SW480 (cell line): ENCODE results near the gene LBP.
"Not testable (repeated sequence)": the region's sequence is repeated elsewhere in the genome, so short reads cannot be mapped to it uniquely, and the experiment has no call there.

Experiments used
- DNase-seq: peaks from one replicate; pipeline ENCODE4 v3.0.0-alpha.2; 2016; ENCODE audit warnings: low spot score

The LBP gene

DNA sequence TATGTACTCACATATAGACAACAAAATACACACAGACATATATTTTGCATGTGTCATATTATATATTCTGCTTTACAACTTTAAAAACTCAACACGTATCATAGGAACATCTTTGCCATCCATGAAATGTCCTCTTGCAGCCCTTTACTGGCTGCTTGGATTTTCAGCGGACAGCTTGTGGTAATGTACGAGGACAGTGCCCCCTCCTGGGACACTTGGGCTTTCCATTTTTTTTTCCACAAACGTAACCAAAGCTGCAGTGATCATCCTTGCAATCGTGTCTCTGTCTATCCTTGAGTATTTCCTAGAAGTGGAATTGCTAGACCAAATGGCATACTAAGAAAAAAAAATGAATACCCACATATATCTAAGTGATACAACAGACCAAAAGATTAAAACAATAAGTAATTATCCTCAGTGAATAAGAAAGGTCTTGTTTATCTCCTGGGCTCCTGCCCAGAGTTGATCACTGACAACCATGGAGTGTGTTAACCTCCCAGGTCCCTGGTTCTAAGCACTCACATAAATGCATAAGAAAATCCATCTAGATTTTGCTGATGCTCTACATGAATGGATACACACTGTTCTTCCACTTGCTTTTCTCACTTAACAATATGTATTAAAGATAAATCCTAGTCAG is 24.2 kb upstream of the LBP start:
- DNase-seq: peak; percentile 76

DNA sequence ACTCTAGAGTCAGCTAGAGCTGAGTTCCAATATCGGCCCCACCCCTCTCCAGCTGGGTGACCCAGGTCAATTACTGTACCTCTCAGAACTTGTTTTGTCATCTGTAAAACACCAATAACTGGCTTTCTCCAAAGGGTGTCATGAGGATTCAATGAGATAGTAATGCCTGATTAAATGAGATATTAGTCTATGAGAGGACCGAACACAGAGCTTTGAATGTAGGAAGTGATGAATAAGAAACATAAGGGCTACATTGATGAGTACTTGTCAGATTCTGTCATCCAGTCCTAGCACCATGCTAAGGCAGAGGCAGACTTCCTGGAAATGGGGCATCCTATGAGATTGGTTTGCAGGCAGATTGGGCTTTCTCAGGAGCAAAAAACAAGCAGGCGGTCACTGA is 22.1 kb upstream of the LBP start:
- no peak for DNase-seq

DNA sequence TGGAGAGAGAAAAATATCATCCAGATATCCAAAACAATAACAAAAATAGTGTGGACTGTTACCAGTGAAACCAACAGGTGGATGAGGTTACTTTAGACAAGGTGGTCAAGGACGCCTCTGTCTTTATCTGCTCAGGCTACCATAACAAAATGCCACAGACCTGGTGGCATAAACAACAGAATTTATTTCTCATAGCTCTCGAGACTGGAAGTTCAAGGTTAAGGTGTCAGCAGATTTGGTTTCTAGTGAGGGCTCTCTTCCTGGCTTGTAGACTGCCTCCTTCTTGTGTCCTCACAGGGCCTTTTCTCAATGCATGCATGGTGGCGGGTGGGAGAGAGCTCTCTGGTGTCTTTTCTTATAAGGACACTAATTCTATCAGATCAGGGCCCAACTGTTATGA is 21.1 kb upstream of the LBP start:
- DNase-seq: no peak

DNA sequence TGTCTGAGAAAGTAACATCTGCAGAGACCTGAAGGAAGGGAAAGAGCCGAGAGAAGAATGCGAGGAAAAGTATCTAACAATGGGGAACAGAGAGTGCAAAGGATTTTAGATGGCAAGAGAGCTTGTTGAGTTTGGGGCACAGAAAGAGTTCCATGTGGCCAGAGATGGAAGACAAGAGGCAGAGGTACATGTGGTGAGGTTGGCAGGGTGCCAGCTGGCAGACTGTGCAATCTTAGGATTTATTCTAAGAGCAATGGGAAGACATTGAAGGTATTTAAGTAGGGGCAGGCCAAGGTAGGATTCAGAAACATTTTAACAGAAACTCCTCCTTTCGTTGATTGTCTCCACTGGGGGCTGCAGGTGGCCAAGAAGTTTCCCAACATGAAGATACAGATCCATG is 20.4 kb upstream of the LBP start:
- DNase-seq: no peak

DNA sequence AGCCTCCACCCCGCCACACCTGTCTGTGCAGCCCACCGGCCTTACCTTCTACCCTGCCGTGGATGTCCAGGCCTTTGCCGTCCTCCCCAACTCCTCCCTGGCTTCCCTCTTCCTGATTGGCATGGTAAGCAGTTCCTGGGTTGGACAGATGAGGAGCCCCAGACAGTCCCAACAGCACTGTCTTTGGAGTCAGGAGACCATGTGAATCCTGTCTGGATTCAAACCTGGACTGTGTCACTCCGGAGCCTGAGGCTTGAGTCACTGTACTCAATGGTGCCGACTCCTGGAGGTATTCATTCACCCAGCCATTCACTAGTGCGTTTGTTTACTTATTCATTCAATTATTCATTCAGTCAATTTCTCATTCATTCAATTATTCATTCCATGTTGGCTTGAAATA is 20.0 kb upstream of the LBP start:
- no peak for DNase-seq

DNA sequence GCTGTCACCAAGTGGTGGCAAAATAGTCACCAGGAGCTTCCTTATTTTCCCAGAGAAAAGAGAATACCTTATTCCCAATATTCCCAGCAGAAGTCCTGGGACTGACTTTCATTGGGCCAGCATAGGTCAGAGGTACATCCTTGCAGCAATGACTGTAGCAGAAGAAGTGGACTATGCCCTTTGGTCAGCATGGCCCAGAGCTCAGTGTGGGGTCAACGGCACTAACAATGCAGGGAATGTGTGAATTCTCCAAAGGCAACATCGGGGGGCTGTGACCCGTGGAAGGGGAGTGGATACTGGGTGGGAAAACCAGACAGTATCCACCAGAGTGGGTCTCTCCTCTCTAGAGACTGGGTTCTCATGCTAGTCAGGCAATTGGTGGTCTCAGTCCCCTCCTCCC is 15.6 kb upstream of the LBP start:
- no peak for DNase-seq

DNA sequence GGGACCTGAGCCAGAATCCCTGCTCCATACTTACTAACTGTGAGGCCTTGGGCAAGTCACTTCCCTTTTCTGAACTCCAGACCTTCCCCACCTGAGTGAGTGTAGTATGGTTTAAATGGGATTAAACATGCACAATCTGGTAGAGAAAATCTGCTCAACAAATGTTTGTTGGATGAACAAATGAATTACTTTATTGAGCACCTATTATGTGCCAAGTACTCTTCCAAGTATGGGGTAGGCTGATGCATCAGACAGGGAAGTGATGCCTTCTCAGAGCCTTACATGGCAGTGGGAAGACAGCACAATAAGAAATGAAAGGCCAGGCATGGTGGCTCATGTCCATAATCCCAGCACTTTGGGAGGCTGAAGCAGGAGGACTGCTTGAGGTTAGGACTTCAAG is 15.0 kb upstream of the LBP start:
- no peak for DNase-seq

DNA sequence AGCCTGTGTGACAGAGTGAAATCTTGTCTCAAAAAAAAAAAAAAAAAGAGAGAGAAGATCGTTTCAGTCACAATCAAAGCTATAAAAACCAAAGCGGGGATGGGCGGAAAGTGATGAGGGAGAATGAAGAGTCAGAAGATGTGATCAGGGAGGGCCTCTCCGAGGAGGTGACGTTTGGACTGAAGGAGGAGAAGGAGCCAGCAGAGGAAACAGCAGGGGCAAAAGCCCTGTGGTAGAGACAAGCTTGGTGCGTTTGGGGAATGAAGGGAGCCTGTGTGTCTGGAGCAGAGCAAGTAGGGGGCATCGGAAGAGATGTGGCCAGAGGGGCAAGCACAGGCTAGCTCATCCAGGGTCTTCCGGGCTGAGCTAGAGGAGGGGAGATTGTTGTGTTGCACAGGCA is 14.5 kb upstream of the LBP start:
- DNase-seq: no peak

DNA sequence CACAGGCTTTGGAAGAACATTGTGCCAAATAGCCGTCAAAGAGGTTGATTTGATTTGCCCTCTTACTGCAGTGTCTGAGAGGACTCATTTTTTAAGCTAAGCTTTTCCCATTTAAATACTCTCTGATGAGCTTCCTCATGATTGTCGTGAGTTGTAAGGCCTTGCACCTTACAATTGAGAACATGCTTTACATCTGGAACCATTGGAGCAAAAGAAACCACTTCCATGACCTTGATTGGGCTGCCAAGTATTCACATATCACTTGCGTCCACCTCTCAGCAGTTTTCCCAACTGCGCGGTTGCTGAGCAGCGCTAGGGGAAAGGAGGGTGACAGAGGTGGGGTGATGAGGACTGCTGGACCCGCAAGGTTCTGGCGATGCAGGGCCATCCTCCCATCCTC is 12.3 kb upstream of the LBP start:
- DNase-seq: no peak

DNA sequence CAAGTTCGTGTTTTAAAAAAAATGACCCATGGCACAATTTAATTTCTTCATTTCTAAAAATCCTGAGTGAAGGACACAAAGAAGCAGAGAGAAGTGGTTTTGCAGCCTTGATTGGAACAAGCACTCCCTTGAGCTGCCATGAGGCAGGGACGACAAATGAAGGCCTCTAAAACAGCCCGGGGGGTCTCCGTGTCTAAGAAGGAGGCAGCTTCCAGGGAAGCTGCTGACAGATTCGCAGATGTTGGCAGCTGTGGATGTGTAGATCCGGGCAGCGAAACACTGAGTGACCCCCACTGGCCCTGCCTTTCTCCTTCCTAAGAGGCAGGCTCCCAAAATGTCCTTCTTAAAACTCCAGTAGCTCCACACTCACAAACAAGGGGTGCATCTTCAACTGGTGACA is 9.6 kb upstream of the LBP start:
- DNase-seq: no peak

DNA sequence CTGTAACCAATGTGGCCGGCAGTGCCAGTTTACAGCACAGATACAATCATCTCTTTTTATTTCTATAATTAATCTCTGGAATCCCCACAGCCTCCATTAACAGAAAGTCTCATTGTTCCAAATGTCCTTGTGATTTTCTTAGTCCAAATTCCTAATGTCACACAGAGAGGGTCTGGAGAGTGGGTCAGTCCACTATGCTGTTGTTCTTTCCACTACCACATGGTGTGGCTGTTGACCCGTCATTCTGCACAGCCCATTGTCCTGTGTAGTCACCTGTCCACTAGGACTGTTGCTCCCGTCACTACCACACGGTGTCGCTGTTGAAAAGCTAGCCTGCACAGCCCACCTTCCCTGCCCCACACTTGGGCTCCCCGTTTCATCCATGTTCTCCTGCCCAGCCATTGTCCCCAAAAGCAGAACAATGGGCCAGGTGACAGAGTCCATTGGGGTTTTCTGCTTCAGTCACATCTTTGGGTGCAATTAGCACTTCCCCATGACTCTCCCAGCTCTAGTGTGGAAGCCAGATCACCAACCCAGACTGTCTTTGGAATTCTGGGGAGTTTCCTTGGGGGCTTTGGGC is 8.6 kb upstream of the LBP start:
- peak; percentile 54 for DNase-seq

DNA sequence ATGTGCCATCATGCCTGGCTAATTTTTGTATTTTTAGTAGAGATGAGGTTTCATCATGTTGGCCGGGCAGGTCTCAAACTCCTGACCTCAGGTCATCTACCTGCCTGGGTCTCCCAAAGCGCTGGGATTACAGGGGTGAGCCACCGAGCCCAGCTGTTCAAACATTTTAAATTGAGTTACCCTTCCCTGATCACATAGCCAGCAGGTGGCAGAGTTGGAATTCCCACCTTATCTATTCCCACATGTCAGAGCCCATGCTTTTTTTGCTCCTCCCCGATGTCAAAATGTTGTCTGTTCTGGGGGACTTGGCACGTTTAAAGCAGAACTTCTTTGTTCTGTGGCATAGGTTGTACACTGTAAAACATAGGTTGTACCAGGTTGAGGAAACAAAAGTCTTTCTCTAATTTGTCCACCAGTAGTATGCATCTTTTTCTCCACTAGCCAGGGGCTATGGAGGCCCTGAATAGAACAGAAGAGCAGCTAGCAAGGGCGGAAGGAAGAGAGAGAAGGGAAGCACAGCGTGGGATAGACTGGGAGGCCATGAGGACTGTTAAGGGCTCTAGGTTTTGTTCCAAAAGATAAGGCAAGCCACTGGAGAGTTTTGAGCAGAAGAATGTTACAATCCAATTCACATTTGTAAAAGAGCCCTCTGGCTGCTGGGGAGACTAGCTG is 7.3 kb upstream of the LBP start:
- DNase-seq: peak; percentile 72

DNA sequence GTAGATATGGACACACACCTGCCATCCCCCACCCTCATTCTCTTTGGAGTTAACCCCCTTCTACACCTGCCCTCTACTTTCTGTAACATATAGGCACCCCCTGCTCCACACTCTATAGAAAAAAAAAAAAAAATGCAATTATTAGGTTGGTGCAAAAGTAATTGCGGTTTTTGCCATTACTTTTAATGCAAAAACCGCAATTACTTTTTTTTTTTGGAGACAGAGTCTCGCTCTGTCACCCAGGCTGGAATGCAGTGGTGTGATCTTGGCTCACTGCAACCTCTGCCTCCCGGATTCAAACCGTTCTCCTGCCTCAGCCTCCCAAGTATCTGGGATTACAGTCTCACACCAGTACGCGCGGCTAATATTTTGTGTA is 6.8 kb upstream of the LBP start:
- not testable (repeated sequence) for DNase-seq

DNA sequence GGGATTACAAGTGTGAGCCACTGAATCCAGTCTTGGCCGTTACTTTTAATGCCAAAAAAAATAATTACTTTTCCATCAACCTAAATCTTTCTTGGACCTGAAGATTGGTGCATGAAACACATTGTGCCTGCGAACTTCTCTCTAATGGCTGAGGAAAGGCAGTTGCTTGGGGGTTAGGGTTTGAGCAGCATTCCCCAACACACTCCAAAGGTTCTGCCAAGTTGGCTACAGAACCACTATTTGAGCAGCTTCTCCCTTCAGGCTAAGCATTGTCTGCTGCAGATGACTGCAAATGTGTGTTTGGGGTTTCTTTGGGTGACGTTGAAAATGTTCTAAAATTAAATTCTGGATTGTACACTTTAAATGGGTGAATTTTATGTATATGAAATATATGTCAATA is 6.3 kb upstream of the LBP start:
- no peak for DNase-seq

DNA sequence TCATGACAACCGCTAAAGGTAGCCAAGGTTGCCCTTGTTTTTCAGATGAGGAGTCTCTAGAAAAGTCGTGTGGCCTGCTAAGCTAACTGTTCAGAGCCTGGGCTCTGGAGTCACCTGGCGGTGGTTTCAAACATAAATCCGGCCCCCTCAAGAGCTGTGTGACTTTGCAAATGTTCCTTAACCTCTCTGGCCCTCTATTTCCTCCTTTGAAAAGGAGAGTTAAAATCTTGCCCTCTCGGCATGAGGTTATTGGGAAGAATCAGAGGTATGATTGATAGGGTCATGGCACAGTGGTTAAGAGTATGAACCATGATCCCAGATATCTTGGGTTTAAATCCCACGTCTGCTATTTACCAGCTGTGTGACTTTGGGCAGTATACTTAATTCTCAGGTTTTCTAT is 5.6 kb upstream of the LBP start:
- DNase-seq: no peak

DNA sequence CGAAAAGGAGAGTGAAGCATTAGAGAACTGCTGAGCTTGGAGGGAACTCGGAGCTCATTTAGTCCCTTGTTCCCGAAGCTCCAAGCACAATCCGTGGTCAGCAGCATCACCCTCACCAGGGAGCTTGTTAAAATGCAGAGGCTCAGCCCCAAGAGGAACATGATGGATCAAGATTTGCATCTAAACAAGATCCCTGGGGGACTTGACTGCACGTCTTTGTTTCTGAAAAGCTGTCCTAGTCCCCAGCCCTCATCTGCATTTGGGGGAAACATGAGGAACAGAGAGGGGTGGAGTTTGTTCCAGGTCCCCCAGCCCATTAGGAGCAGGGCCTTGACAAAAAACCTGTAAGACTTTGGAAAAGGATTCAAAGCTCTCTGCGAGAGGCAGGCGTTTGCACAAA is 4.1 kb upstream of the LBP start:
- DNase-seq: no peak

DNA sequence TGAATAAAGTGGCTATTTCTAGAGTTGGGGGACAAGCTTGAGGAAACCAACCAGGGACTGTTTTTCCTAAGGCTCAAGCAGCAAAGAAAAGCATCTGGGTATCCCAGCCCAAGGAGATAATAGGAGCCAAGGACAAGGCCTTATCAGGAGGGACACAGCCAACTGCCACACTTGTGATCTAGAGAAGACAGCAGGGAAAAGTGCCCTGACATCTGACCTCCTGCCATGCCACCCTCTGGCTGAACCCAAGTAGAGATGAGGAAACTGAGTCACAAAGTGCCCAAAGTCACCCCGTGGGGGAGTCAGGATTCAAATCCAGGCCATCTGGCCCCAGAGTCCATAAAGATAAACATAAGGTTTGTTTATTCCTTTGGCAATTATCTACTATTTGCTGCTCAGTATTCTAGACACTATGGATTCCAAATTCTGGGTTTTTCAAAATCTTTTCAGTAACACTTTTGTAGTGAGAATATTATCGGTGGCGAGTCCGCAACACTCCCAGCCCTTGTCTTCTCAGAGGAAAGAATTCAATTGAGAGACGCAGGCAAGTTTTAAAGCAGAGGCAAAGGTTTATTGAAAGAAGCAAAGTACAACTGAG is 3.5 kb upstream of the LBP start:
- no peak for DNase-seq

DNA sequence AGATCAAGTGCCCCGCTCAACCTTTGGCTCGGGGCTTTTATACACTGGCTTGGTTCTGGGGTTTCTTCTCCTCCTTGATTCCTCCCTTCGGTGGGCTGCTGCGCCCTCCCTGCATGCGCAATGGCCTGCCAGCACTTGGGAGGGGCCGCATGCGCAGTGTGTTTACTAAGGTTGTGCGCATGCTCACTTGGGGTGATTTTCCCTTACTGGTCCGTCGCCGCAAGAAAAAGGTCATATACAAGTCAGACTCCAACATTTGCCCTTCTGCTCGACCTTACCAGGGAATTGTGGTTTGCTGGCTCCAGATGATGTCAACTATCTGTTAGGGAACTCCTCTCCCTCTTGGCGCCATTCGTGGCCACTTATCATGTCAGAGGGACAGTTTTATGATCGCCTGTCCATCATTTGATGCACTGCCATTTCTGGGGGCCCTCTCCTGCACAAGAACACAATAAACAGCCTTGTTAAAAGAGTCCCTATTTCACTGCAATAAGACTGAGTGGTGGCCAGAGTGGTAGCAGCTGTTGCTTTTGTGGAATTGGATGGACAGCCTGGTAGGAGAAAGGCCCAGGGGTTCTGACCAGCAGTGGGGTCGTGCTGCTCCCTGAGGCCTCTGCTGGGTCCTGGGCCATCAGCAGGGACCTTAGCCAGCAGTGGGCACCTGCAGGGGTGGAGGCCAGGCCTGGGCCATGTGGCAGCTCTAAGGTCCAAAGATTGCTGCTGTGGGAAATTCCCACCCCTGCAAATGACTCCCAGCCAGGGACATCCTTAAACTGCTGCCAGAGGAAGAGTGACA is 2.8 kb upstream of the LBP start:
- no peak for DNase-seq

DNA sequence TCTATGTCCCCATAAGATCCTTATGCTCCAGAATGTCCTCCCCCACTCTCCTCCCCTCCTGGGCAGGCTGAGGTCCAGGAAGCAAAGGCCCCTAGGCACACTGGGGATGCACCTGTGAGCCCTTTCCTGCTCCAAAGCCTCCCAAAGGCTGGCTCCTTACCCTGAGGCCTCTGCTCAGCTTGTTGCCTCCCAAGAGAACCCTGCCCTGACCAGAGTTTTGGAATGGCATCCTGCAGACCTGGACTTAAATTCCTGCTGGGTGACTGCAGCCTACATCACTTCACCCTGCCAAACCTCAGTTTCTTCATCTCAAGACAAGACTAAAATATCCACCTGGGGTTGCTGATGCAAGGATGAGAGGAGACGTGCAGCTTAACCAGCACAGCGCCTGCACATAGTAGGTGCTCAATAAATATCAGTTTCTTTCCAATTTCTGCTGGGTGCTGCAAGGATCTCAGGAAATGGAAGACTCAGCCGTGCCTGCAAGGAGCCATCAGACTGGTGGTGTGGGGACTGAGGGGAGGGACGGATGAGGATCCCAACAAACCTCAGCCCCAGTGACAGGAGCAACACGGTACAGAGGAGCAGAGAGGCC is 2.1 kb upstream of the LBP start:
- DNase-seq: no peak

DNA sequence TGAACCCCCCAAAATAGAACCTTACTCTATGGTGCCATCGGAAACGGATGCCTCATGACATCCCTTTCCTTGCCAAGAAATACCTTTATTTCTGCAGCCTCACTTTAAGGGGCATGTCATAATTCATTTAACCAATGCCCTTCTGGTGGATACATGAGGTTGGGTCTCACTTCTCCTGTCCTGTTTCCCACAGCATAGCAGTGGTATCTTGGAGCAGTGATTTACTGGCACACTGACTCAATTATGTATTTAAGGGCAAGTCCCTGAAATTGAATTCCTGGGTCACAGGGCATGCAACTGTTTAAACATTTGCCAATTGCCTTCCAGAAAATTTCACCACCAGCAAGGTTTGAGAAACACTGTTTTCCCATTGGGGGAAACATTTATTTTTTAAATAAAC is 639 bp upstream of the LBP start:
- DNase-seq: no peak

DNA sequence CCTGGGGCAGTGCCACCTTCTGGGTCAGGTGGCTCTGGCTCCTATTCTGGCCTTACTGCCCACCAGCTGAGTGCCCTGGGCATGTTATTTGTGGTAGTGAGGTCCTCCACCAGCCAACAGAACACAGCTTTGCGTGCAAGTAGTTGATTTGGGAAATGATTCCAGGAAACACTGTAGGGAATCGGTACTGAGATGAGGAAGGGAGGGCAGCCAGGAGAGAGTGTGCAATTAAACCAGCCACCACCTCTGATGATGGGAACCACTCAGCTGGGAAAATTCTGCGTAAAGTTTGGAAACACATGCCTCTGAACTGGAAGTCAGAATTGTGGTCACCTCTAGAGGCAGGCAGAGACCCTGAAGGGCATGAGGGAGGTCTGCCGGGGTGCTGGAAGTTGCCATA is 459 bp downstream of the LBP start:
- no peak for DNase-seq

DNA sequence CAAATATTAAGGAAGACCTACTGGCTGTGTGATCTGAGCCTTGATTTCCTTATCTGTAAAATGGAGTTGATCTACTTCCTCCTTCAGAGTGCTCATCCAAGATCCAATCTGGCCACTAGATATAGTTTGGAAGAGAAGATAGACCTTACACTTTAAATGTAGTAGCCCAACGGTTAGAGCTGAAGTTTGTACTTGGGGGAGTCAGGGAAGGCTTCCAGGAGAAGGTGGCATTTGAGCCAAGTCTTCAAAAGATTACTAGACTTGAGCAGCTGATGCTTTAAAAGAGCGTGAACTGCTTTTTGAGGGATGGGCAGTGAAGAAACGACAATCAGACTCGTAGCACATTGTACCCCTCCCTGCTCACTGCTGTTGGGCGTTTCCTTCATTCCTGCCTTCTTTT is 3.6 kb downstream of the LBP start:
- DNase-seq: no peak
